NCI-H1092 treated with DMSO at 0.1 percent for 48 hours (cell line): ENCODE results near the gene RAB44.

Experiments used
- DNase-seq: peaks from one replicate; lab custom pipeline; 2025; lab: John Stamatoyannopoulos, UW

The RAB44 gene

DNA sequence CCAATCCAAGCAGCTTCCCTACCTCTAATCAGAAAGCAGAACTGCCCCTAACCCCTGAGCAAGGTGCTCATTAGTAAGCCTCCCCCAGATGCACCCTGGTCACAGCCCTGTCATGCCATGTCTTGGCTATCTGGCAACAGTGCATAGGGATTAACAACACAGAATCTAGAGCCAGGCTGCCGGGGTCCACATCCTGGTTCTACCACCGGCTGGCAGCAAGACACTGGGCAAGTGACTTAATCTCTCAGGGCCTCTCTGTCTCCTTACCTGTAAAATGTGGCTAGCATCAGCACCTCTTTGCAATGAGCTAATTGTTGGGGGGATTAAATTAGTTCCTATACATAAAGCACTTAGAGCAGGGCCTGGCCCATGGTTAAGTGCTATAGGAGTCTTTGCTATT, 73.5 kb downstream of the RAB44 start:
- no peak for DNase-seq

DNA sequence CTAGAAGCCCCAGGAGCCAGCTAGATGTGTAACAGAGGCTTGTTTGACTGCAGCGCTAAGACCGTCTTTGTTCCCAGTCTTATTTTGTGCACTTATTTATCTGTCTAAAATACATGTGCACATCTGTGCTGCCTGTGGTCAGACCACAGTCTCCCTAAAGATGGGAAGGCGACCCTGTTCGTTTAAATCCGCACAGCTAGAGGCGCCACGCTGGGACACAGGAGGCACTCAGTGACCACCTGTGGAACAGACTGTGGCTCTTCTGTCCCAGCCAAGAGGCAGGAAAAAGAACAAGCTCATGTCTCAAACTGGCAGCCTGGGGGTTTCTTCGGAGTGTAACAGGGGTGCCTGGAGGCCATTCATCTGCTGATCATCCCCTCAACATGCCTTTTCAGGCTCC, 74.8 kb downstream of the RAB44 start:
- no peak for DNase-seq

DNA sequence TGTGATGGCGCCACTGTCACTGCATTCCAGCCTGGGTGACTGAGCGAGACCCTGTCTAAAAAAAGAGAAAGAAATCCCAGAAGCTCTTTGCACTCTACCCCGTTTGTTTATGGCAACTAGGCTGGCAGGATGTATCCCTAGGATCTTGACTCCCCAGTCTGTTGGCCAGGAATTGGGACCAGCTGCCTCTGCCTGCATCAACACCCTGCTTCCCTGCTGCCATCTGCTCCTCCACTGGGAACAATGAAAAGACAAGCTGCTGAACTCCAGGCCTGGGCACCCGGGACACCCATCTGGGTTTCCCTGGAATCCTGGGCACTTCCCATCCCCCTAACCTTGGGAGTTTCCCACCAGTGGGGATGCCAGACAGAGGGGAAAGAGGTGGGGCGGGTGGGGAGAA, 76.7 kb downstream of the RAB44 start:
- no peak for DNase-seq

DNA sequence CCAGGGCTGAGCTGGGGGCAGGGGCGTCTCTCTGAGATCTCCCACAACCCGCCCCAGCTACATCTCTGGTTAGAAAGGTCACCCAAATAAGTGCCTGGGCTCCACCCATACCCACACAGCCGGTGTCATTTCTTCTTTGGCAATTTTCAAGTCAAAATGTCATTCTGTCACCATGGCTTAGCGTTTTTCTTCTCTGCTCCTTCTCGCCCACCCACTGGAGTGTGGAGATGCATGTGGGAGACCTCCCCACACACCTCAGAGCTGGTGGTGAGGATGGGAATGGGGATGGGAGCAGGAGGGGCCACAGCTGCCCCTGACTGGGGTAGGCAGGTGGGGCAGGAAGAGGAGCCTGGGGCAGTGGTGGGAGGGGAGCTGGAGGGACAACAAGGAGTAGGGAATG, 78.5 kb downstream of the RAB44 start:
- no peak for DNase-seq

DNA sequence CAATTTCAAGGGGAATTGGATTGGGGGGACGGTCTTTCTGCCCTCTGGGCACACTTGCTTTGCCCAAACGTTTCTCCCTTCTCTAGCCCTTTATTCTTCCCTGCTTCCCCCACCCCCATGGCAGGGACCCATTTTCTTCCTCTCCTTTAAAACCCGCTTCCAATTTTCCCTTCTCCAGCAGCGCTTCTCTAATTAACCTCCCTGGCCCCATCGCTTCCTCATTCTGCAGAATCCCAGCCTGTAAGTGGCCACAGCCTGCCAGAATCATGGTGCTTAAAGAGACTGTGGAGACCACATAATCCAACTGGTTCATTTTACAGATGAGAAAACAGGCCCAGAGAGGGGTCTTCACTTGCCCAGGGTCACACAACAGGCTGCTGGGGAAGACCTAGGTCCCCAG, 80.2 kb downstream of the RAB44 start:
- no peak for DNase-seq

DNA sequence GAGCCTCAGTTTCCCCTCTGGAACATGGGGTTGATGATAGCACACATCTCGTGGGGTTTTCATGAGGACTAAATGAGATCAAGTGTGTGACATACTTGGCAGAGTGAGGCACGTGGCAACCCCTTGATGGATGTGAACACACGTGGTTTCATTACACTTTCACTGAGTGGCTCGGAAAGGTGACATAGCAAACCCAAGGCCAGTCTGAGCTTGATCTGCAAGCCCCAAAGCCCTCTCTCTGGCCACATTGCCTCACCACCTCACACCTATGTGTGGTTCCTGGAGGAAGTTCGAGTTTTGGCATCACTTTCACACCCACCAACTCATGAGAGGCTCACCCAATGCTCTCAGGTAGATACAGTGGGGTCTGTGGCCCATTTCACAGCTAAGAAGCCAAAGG, 81.6 kb downstream of the RAB44 start:
- no peak for DNase-seq

DNA sequence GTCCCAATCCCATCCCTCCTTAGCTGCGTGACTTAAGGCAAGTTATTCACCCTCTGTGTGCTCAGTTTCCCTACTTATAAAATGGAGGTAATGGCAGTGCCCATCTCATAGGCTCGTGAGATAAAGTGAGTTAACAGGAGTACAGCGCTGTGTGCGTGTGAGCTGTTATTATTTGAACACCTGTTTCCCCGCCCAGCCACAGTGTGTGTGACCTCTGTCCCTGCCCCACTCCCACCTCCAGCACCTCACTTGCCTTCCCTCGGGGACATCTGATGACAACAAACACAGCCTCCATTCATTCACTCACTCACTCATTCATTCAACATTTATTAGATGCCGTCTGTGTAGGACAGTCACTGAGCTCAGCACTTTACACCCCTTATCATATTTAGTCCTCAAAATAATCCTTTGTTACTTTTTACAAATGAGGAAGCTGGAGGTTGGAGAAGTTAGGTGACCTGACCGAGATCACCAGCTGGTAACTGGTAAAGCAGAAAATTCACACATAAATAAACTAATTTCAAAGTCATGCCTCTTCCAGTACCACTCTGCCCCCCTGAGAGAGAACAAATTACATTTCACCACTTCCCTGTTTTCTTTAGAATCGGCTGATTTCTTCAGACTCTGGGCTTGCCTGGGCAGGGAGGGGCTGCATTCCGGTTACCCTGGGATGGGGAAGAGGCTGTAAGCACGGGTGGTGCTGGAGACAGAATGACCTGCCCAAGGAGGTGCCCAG, 83.0 kb downstream of the RAB44 start:
- DNase-seq, result no peak

DNA sequence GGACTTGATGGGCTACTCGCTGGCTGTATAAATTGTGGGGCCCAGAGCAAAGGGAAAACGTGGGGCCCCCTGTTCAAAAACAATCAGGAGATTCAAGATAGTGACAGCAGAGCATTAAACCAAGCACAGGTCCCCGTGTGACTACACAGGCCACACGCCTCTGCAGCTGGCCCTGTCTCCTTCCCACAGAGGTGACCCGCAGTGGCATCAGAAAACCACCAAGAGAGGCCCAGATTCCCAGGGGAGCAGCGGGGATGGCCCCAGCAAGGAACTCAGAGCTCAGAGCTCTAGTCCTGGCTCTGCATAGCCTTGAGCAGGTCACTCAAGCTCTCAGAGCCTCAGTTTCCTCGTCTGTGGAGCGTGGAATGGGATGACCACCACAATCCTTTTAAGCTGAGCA, 84.0 kb downstream of the RAB44 start:
- no peak for DNase-seq
